GM18517 (cell line): ENCODE results near the gene CHST15.

ENCODE experiments used
- ATAC-seq: cut with Tn5 transposase; IDR thresholded peaks from one replicate; pipeline ENCODE4 v1.9.1; 2021; ENCODE audit warnings: mild to moderate bottlenecking, moderate library complexity; ENCODE audit not compliant: unreplicated experiment

Gene CHST15

GRCh38 chr10:124014416-124015154 is 78.8 kb downstream of the CHST15 start:
- no peak for ATAC-seq

- ATAC-seq, result no peak
These were observed 79.5 kb downstream of the CHST15 start for GRCh38 chr10:124013916-124014315.

- ATAC-seq, result no peak
These were observed 80.4 kb downstream of the CHST15 start for GRCh38 chr10:124012991-124013390.

GRCh38 chr10:124012583-124012982 is 80.8 kb downstream of the CHST15 start:
- ATAC-seq, result no peak

GRCh38 chr10:124012066-124012465 is 81.3 kb downstream of the CHST15 start:
- ATAC-seq, result no peak

GRCh38 chr10:124011464-124011863 is 81.9 kb downstream of the CHST15 start:
- ATAC-seq, result no peak

- no peak for ATAC-seq
These were observed 82.8 kb downstream of the CHST15 start for GRCh38 chr10:124010563-124011131.

GRCh38 chr10:124010024-124010423 is 83.4 kb downstream of the CHST15 start:
- no peak for ATAC-seq

- ATAC-seq, result no peak
These were observed 84.0 kb downstream of the CHST15 start for GRCh38 chr10:124009231-124010015.

GRCh38 chr10:124008681-124009080 is 84.7 kb downstream of the CHST15 start:
- no peak for ATAC-seq

GRCh38 chr10:124008187-124008586 is 85.2 kb downstream of the CHST15 start:
- no peak for ATAC-seq

GRCh38 chr10:124007773-124008145 is 85.6 kb downstream of the CHST15 start:
- no peak for ATAC-seq

- ATAC-seq, result no peak
These were observed 86.2 kb downstream of the CHST15 start for GRCh38 chr10:124007102-124007772.

GRCh38 chr10:124006526-124006925 is 86.9 kb downstream of the CHST15 start:
- ATAC-seq, result no peak

GRCh38 chr10:124005991-124006392 is 87.4 kb downstream of the CHST15 start:
- ATAC-seq, result no peak

- no peak for ATAC-seq
These were observed 88.3 kb downstream of the CHST15 start for GRCh38 chr10:124005091-124005490.

GRCh38 chr10:124004663-124005004 is 88.8 kb downstream of the CHST15 start:
- no peak for ATAC-seq

GRCh38 chr10:124003871-124004662 is 89.3 kb downstream of the CHST15 start:
- no peak for ATAC-seq

GRCh38 chr10:124003481-124003870 is 89.9 kb downstream of the CHST15 start:
- ATAC-seq, result no peak

GRCh38 chr10:124003070-124003419 is 90.4 kb downstream of the CHST15 start:
- ATAC-seq, result no peak
